ENCODE data around the gene EEF1A1. TPM values are rescaled to one million over a fixed set of nuclear protein-coding genes. Genes with fewer than 3 reads are reported as not detected.

Gene EEF1A1
- polyA plus RNA-seq, 1 experiment = 20,981 TPM

- DNase-seq (ENCODE audit: low read depth) = no peak
- H3K36me3 ChIP-seq (ENCODE audit: control insufficient read depth, insufficient read depth, low read length) = peaks cover 3% of the 10 kb centered on the region; the same call in 1 of the 2 replicates
- ChIA-PET POLR2A (interaction anchor here (0.5 kb wide), 1 partner anchor 49 kb away, joined by 8 read pairs; no protein-coding TSS in a partner anchor), CTCF (no interaction called here)
- H3K27me3 ChIP-seq (ENCODE audit: control insufficient read depth, insufficient read depth, low read length) = no peaks in the 10 kb centered on the region
- TF ChIP-seq CTCF (IDR thresholded peaks at IDR 0.05; ENCODE audit: insufficient read depth, low read depth, low read length) = no peak
- H3K4me3 ChIP-seq (ENCODE audit: low read depth, low read length) = no peak overlapping the region
These were observed 17.6 kb downstream of the EEF1A1 start for GRCh38 chr6:73503027-73503772.

GRCh38 chr6:73497915-73498314 lies 22.9 kb downstream of the EEF1A1 start:
- ChIA-PET POLR2A (no interaction called here), CTCF (interaction anchor here (0.6 kb wide), 1 partner anchor 46 kb away, joined by 4 read pairs; no protein-coding TSS in a partner anchor)
- no peak for TF ChIP-seq CTCF (IDR thresholded peaks at IDR 0.05; ENCODE audit: insufficient read depth, low read depth, low read length)
- no peak for DNase-seq (ENCODE audit: low read depth)
- no peaks in the 10 kb centered on the region for H3K27me3 ChIP-seq (ENCODE audit: control insufficient read depth, insufficient read depth, low read length)
- H3K36me3 ChIP-seq (ENCODE audit: control insufficient read depth, insufficient read depth, low read length) = peaks cover 7% of the 10 kb centered on the region
- H3K4me3 ChIP-seq (ENCODE audit: low read depth, low read length) = no peak overlapping the region

GRCh38 chr6:73491377-73491776 lies 29.5 kb downstream of the EEF1A1 start:
- DNase-seq (ENCODE audit: low read depth) = no peak
- peaks cover 7% of the 10 kb centered on the region for H3K36me3 ChIP-seq (ENCODE audit: control insufficient read depth, insufficient read depth, low read length)
- CTCF ChIA-PET = no interaction called here
- no peak overlapping the region for H3K4me3 ChIP-seq (ENCODE audit: low read depth, low read length)
- POLR2A ChIA-PET = no interaction called here
- TF ChIP-seq CTCF (IDR thresholded peaks at IDR 0.05; ENCODE audit: insufficient read depth, low read depth, low read length) = no peak
- no peaks in the 10 kb centered on the region for H3K27me3 ChIP-seq (ENCODE audit: control insufficient read depth, insufficient read depth, low read length)

GRCh38 chr6:73487473-73487872 lies 33.4 kb downstream of the EEF1A1 start:
- no peaks in the 10 kb centered on the region for H3K27me3 ChIP-seq (ENCODE audit: control insufficient read depth, insufficient read depth, low read length)
- DNase-seq (ENCODE audit: low read depth) = no peak
- CTCF ChIA-PET = interaction anchor here (1.1 kb wide), 1 partner anchor 123 kb away, joined by 9 read pairs; no protein-coding TSS in a partner anchor
- no peak for TF ChIP-seq CTCF (IDR thresholded peaks at IDR 0.05; ENCODE audit: insufficient read depth, low read depth, low read length)
- H3K36me3 ChIP-seq (ENCODE audit: control insufficient read depth, insufficient read depth, low read length) = peaks cover 6% of the 10 kb centered on the region; the same call in 1 of the 2 replicates
- H3K4me3 ChIP-seq (ENCODE audit: low read depth, low read length) = no peak overlapping the region
- POLR2A ChIA-PET = no interaction called here

GRCh38 chr6:73484438-73484837 lies 36.4 kb downstream of the EEF1A1 start:
- ChIA-PET CTCF (interaction anchor here (0.6 kb wide), 1 partner anchor 125 kb away, joined by 3 read pairs; no protein-coding TSS in a partner anchor), POLR2A (no interaction called here)
- H3K36me3 ChIP-seq (ENCODE audit: control insufficient read depth, insufficient read depth, low read length) = peaks cover 9% of the 10 kb centered on the region
- TF ChIP-seq CTCF (IDR thresholded peaks at IDR 0.05; ENCODE audit: insufficient read depth, low read depth, low read length) = no peak
- no peak for DNase-seq (ENCODE audit: low read depth)
- H3K4me3 ChIP-seq (ENCODE audit: low read depth, low read length) = no peak overlapping the region
- H3K27me3 ChIP-seq (ENCODE audit: control insufficient read depth, insufficient read depth, low read length) = no peaks in the 10 kb centered on the region
